Endothelial cell of umbilical vein (primary cell): Measurements from ENCODE around the gene FOXRED2.

ENCODE experiments used
- EZH2 ChIP-seq: IDR thresholded peaks from 2 replicates; pipeline ENCODE4 v1.6.1; 2012; ENCODE audit warnings: borderline replicate concordance, low read depth, mild to moderate bottlenecking, moderate library complexity, low read length, inconsistent platforms; ENCODE audit not compliant: severe bottlenecking
- TF ChIP-seq, protein P1 (sequence below), 2 donors: IDR thresholded peaks; 1 replicate in 1 of 2; 2 replicates in 1 of 2; pipeline ENCODE4 v1.5.1; 2011; ENCODE audit warnings: low read length in 2 of 2, mild to moderate bottlenecking in 2 of 2, moderate library complexity in 2 of 2, control low read depth in 1 of 2, inconsistent platforms in 1 of 2, low read depth in 1 of 2; ENCODE audit not compliant: insufficient read depth in 1 of 2; ENCODE audit errors: extremely low read depth in 1 of 2

DNA sequence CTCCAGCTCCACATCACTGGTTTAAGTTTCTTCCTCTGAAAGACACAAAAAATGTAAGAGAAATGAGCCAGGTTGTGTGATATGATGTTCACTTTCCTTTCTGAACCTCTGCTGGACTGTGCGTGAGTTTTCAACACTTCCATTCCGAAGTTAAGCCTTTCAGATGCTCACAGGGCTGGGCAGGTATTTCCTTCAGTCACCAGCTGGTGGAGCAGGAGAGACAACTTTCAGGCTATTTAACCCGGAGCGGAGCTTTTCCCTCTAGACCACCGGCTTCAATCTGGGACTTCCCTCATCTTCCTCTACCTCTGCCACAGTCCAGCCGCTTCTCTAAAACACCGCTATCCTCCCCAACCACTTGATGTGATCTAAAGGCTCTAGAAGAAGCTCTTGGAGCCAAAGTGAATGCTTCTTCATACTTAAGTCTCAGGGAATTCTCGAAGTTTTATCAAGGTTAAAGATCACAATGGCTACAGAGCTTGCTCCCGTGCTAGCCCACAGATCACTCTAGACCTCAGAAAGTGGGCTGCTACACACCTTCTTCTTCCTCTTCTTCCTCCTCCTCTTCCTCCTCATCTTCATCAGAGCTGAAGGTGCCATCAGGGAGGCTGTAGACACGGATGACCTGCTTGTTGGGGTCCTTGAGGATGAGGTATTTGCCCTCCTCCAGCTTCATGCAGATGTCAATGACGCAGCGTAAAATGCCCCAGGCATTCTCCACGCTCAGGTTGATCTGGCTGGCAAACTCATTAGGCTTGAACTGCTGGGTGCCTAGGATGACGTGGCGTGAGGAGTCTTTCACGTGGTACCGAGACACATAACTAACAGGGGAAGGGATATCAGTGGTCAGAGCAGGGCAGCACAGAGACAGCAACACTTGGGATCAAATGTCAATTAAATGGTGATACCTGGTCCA lies 4.4 kb upstream of the FOXRED2 start:
- no peak for TF ChIP-seq EZH2
- TF ChIP-seq, protein P1, sequence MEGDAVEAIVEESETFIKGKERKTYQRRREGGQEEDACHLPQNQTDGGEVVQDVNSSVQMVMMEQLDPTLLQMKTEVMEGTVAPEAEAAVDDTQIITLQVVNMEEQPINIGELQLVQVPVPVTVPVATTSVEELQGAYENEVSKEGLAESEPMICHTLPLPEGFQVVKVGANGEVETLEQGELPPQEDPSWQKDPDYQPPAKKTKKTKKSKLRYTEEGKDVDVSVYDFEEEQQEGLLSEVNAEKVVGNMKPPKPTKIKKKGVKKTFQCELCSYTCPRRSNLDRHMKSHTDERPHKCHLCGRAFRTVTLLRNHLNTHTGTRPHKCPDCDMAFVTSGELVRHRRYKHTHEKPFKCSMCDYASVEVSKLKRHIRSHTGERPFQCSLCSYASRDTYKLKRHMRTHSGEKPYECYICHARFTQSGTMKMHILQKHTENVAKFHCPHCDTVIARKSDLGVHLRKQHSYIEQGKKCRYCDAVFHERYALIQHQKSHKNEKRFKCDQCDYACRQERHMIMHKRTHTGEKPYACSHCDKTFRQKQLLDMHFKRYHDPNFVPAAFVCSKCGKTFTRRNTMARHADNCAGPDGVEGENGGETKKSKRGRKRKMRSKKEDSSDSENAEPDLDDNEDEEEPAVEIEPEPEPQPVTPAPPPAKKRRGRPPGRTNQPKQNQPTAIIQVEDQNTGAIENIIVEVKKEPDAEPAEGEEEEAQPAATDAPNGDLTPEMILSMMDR (IDR thresholded peaks at IDR 0.05; ENCODE audit: extremely low read depth in 1 of 2, insufficient read depth in 1 of 2, low read depth in 1 of 2, low read length in 2 of 2): peak; percentile 53 to 60
